ENCODE data around the gene CD81.
A peak's percentile ranks its signal among the peaks of the same experiment; 100 is the strongest.

CD81 gene

GRCh38 chr11:2375964-2376551, 1.1 kb upstream of the CD81 start:
- Mint-ChIP-seq H3K4me1 (peaks cover 27 to 39% of the 10 kb centered on the region in 2 donors), H3K9me3 (no peaks in the 10 kb centered on the region), H3K27ac (peak overlapping the region; percentile 59), H3K36me3 (peaks cover 4 to 9% of the 10 kb centered on the region in 2 donors), H3K4me3 (peak overlapping the region; percentile 44 to 48), H3K27me3 (no peaks in the 10 kb centered on the region)
- ATAC-seq (replicated peaks) (no peak), DNase-seq (no peak)

- DNase-seq (no peak), ATAC-seq (replicated peaks) (peak; percentile 49 to 66)
- H3K36me3 Mint-ChIP-seq: peaks cover 4 to 13% of the 10 kb centered on the region in 2 donors
- H3K4me1 Mint-ChIP-seq: peaks cover 42 to 56% of the 10 kb centered on the region in 2 donors
- no peaks in the 10 kb centered on the region for H3K9me3 Mint-ChIP-seq
- peak overlapping the region; percentile 89 for H3K27ac Mint-ChIP-seq
- peak overlapping the region; percentile 89 to 95 for H3K4me3 Mint-ChIP-seq
- H3K27me3 Mint-ChIP-seq: no peaks in the 10 kb centered on the region
Observed at GRCh38 chr11:2377511-2378443, 667 bp downstream of the CD81 start.

- H3K36me3 Mint-ChIP-seq: peaks cover 4 to 13% of the 10 kb centered on the region in 2 donors
- DNase-seq (no peak), ATAC-seq (replicated peaks) (no peak)
- H3K27me3 Mint-ChIP-seq: no peaks in the 10 kb centered on the region
- H3K4me3 Mint-ChIP-seq: peak overlapping the region; percentile 89 to 95
- no peaks in the 10 kb centered on the region for H3K9me3 Mint-ChIP-seq
- H3K4me1 Mint-ChIP-seq: peaks cover 50 to 65% of the 10 kb centered on the region in 2 donors
- peak overlapping the region; percentile 89 for H3K27ac Mint-ChIP-seq
Observed at GRCh38 chr11:2378527-2379210, 1.6 kb downstream of the CD81 start.

GRCh38 chr11:2379466-2380174, 2.5 kb downstream of the CD81 start:
- Mint-ChIP-seq H3K36me3 (peaks cover 6 to 13% of the 10 kb centered on the region in 2 donors), H3K27ac (peak overlapping the region; percentile 93), H3K4me3 (peak overlapping the region; percentile 69 to 70), H3K9me3 (no peaks in the 10 kb centered on the region), H3K4me1 (peaks cover 58 to 75% of the 10 kb centered on the region in 2 donors), H3K27me3 (no peaks in the 10 kb centered on the region)
- DNase-seq (no peak), ATAC-seq (replicated peaks) (no peak)

GRCh38 chr11:2380396-2380795, 3.3 kb downstream of the CD81 start:
- peak overlapping the region; percentile 93 for H3K27ac Mint-ChIP-seq
- no peaks in the 10 kb centered on the region for H3K9me3 Mint-ChIP-seq
- peaks cover 7 to 16% of the 10 kb centered on the region in 2 donors for H3K36me3 Mint-ChIP-seq

GRCh38 chr11:2380807-2381350, 3.8 kb downstream of the CD81 start:
- ATAC-seq (replicated peaks) (peak; percentile 7 to 8), DNase-seq (no peak)
- Mint-ChIP-seq H3K9me3 (no peaks in the 10 kb centered on the region), H3K27ac (peak overlapping the region; percentile 93), H3K4me1 (peaks cover 70 to 87% of the 10 kb centered on the region in 2 donors), H3K36me3 (peaks cover 10 to 20% of the 10 kb centered on the region in 2 donors), H3K4me3 (peak overlapping the region; percentile 69 to 70), H3K27me3 (no peaks in the 10 kb centered on the region)

More at GRCh38 chr11:2380396-2380795, 3.3 kb downstream of the CD81 start:
- no peaks in the 10 kb centered on the region for H3K27me3 Mint-ChIP-seq
- H3K4me1 Mint-ChIP-seq: peaks cover 65 to 82% of the 10 kb centered on the region in 2 donors
- DNase-seq (no peak), ATAC-seq (replicated peaks) (no peak)
- H3K4me3 Mint-ChIP-seq: peak overlapping the region; percentile 69 to 70

GRCh38 chr11:2381494-2382128, 4.5 kb downstream of the CD81 start:
- ATAC-seq (replicated peaks) (no peak), DNase-seq (no peak)
- Mint-ChIP-seq H3K4me3 (peak overlapping the region; percentile 69 to 70), H3K4me1 (peaks cover 72 to 90% of the 10 kb centered on the region in 2 donors), H3K9me3 (no peaks in the 10 kb centered on the region), H3K27me3 (no peaks in the 10 kb centered on the region), H3K27ac (peak overlapping the region; percentile 93), H3K36me3 (peaks cover 10 to 22% of the 10 kb centered on the region in 2 donors)

GRCh38 chr11:2382129-2382517, 5.0 kb downstream of the CD81 start:
- Mint-ChIP-seq H3K4me3 (peak overlapping the region in 1 of 2 donors; percentile 47), H3K9me3 (no peaks in the 10 kb centered on the region), H3K4me1 (peaks cover 75 to 93% of the 10 kb centered on the region in 2 donors), H3K36me3 (peaks cover 11 to 22% of the 10 kb centered on the region in 2 donors), H3K27me3 (no peaks in the 10 kb centered on the region), H3K27ac (peak overlapping the region; percentile 84)
- DNase-seq: no peak
- no peak for ATAC-seq (replicated peaks)

- H3K27me3 Mint-ChIP-seq: no peaks in the 10 kb centered on the region
- H3K27ac Mint-ChIP-seq: peak overlapping the region; percentile 89
- no peaks in the 10 kb centered on the region for H3K9me3 Mint-ChIP-seq
- ATAC-seq (replicated peaks) (no peak), DNase-seq (no peak)
- H3K36me3 Mint-ChIP-seq: peaks cover 9 to 20% of the 10 kb centered on the region in 2 donors
- H3K4me1 Mint-ChIP-seq: peaks cover 79 to 98% of the 10 kb centered on the region in 2 donors
- peak overlapping the region; percentile 25 to 55 for H3K4me3 Mint-ChIP-seq
Observed at GRCh38 chr11:2382936-2383851, 6.1 kb downstream of the CD81 start.

GRCh38 chr11:2383852-2384804, 7.0 kb downstream of the CD81 start:
- Mint-ChIP-seq H3K4me3 (peak overlapping the region; percentile 74 to 82), H3K27me3 (no peaks in the 10 kb centered on the region), H3K4me1 (peaks cover 82 to 97% of the 10 kb centered on the region in 2 donors), H3K27ac (peak overlapping the region; percentile 89), H3K9me3 (no peaks in the 10 kb centered on the region), H3K36me3 (peaks cover 9 to 16% of the 10 kb centered on the region in 2 donors)
- ATAC-seq (replicated peaks): peak; percentile 10 to 13
- no peak for DNase-seq

Data from stimulated activated naive B cell treated with anti-CD40 and anti-IgM and Interleukin-4, amounts not matched to agents 10 μg/mL and 1 μg/mL and 100 μg/mL, for 72 hours (primary cell).